ENCODE measurements around the gene IFNL4.
A peak's percentile ranks its signal among the peaks of the same experiment; 100 is the strongest.
"Not testable (repeated sequence)": the region's sequence is repeated elsewhere in the genome, so short reads cannot be mapped to it uniquely, and the experiment has no call there.

Gene IFNL4

GRCh38 chr19:39230096-39230764, 18.4 kb downstream of the IFNL4 start:
- no peak overlapping the region for H3K4me3 ChIP-seq (ENCODE audit: low read depth, low read length)
- TF ChIP-seq CTCF (IDR thresholded peaks at IDR 0.05; ENCODE audit: borderline replicate concordance, insufficient read depth, low read depth, low read length), result no peak

GRCh38 chr19:39224910-39225309, 23.7 kb downstream of the IFNL4 start:
- no peak for TF ChIP-seq CTCF (IDR thresholded peaks at IDR 0.05; ENCODE audit: borderline replicate concordance, insufficient read depth, low read depth, low read length)
- H3K4me3 ChIP-seq (ENCODE audit: low read depth, low read length), result no peak overlapping the region

DNA sequence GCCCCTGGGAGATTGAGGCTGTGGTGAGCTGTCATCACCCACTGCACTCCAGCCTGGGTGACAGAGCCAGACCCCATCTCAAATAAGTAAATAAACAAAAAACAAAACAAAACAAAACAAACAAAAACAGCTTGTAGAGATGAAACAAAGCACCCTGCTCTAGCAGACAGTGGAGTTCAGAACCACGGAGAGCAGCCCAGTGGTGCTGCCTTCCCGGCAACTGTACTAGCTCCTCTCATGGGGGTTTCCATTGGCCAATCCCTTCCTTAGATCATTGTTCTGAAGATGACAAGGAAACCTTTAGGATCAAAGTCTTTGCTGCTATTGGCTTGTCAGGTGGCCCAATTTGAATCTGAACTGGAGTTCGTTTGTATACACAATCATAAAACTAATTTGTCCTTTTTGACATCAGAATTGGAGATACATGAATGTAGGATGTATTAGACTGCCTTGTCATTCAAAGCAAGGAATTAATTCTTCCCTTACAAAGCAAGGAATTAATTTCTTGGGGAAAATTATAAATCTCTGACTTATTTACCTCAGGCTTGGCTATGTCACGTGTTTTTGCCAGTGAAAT, 24.9 kb downstream of the IFNL4 start:
- H3K4me3 ChIP-seq (ENCODE audit: low read depth, low read length), result no peak overlapping the region
- no peak for TF ChIP-seq CTCF (IDR thresholded peaks at IDR 0.05; ENCODE audit: borderline replicate concordance, insufficient read depth, low read depth, low read length)

- not testable (repeated sequence) for H3K4me3 ChIP-seq (ENCODE audit: low read depth, low read length)
These were observed 29.5 kb downstream of the IFNL4 start for GRCh38 chr19:39219108-39219507.

DNA sequence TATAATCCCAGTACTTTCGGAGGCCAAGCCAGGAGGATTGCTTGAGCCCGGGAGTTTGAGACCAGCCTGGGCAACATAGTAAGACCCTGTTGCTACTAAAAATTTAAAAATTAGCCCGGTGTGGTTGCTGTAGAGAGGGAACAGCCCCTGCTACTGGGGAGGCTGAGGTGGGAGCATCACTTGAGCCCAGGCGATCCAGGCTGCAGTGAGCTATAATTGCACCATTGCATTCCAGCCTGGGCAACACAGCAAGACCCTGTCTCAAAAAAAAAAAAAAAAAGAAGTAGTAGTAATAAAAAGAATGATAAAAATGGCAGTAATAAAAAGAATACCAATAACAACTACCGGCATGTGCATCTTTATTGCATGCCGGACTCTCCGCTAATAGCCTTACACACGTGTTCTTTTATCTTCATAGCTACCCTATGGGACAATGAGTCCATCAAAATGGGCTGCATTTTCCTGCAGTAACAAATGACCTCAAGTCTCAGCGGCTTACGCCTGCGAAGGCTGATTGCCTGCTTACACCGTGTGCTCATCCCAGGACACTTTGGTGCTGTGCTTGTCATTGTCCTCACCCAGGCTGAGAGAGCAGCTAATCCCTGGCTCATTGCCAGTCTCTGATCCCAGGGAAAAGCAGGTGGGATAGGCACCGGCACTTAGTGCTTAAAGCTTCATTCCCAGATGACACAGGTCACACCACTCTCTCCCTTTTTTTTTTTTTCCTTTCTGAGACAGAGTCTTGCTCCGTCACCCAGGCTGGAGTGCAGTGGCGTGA, 30.2 kb downstream of the IFNL4 start:
- no peak for TF ChIP-seq CTCF (IDR thresholded peaks at IDR 0.05; ENCODE audit: borderline replicate concordance, insufficient read depth, low read depth, low read length)
- no peak overlapping the region for H3K4me3 ChIP-seq (ENCODE audit: low read depth, low read length)

- no peak for TF ChIP-seq CTCF (IDR thresholded peaks at IDR 0.05; ENCODE audit: borderline replicate concordance, insufficient read depth, low read depth, low read length)
- H3K4me3 ChIP-seq (ENCODE audit: low read depth, low read length), result no peak overlapping the region
These were observed 31.6 kb downstream of the IFNL4 start for GRCh38 chr19:39217094-39217493.

DNA sequence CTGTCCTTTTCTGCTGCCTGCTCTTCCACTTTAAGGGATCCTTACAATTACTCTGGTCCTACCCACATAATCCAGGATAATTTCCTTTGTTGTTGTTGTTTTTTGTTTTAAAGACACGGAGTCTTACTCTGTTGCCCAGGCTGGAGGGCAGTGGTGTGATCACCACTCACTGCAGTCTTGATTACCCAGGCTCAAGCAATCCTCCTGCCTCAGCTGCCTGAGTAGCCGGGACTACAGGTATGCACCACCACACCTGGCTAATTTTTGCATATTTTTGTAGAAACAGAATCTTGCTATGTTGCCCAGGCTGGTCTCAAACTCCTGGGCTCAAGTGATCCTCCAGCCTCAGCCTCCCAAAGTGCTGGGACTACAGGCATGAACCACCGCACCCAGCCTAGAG, 33.3 kb downstream of the IFNL4 start:
- not testable (repeated sequence) for H3K4me3 ChIP-seq (ENCODE audit: low read depth, low read length)

DNA sequence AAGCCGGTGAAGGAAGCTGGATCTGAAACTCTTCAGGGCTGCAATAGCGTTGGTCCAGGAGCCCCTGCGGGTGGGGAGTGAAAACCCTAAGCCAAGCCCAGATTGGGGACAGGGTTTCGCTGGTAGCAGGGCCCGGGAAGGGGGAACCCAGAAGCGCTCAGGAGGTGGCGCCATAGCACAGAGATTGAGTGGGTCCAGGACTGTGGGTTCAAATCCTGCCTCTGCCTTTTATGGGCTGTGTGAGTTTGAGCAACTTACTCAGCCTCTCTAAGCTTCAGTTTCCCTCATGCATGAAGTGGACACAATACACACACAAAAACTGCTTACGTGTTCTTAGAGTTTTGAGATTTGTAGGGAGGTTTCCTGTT, 36.3 kb downstream of the IFNL4 start:
- TF ChIP-seq CTCF (IDR thresholded peaks at IDR 0.05; ENCODE audit: borderline replicate concordance, insufficient read depth, low read depth, low read length), result peak; percentile 51
- H3K4me3 ChIP-seq (ENCODE audit: low read depth, low read length), result no peak overlapping the region

Data from GM12875 (cell line).